ENCODE data around the gene OR6C75. TPM values are rescaled to one million over a fixed set of nuclear protein-coding genes. Genes with fewer than 3 reads are reported as not detected.
"Not testable (repeated sequence)": the region's sequence is repeated elsewhere in the genome, so short reads cannot be mapped to it uniquely, and the experiment has no call there.

OR6C75 gene
- not detected for total RNA-seq
- long read RNA-seq = 0 reads

DNA sequence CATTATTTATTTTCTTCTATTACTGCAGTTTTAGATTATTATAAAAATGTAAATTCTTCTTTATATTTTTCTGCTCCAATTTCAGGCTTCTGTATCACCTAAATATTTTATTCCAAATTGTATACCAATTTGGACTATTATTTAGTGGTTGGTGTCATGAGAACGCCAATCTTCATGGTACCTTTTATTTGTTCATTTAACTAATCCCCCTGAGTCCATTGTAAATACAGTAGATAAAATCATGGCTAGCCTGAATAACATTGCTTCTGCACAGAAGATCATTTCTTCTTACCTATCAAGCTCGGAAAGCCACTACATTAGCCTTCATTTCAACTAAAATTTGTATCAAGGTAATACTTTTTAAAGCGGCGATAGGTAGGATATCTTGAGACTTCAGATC is at the start of gene OR6C75:
OR6C75 (plus strand) TSS at position 301 of the 400 bp plus-strand sequence. CDS start 2,136 bp downstream, outside the sequence.
- DNase-seq = no peak
- no peak within 1 kb of the TSS for H3K27ac ChIP-seq
- TF ChIP-seq, protein P1, sequence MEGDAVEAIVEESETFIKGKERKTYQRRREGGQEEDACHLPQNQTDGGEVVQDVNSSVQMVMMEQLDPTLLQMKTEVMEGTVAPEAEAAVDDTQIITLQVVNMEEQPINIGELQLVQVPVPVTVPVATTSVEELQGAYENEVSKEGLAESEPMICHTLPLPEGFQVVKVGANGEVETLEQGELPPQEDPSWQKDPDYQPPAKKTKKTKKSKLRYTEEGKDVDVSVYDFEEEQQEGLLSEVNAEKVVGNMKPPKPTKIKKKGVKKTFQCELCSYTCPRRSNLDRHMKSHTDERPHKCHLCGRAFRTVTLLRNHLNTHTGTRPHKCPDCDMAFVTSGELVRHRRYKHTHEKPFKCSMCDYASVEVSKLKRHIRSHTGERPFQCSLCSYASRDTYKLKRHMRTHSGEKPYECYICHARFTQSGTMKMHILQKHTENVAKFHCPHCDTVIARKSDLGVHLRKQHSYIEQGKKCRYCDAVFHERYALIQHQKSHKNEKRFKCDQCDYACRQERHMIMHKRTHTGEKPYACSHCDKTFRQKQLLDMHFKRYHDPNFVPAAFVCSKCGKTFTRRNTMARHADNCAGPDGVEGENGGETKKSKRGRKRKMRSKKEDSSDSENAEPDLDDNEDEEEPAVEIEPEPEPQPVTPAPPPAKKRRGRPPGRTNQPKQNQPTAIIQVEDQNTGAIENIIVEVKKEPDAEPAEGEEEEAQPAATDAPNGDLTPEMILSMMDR (IDR thresholded peaks at IDR 0.05) = no peak
- H3K36me3 ChIP-seq = no peaks in the 10 kb centered on the region
- intact Hi-C loops (cut with DNase I) = no loop called here
- H3K9me3 ChIP-seq = no peaks in the 10 kb centered on the region
- no peaks in the 10 kb centered on the region for H3K27me3 ChIP-seq (ENCODE audit: low read depth)
- ATAC-seq = no peak
- H3K4me1 ChIP-seq = no peaks in the 10 kb centered on the region
- H3K4me3 ChIP-seq = no peak within 1 kb of the TSS

DNA sequence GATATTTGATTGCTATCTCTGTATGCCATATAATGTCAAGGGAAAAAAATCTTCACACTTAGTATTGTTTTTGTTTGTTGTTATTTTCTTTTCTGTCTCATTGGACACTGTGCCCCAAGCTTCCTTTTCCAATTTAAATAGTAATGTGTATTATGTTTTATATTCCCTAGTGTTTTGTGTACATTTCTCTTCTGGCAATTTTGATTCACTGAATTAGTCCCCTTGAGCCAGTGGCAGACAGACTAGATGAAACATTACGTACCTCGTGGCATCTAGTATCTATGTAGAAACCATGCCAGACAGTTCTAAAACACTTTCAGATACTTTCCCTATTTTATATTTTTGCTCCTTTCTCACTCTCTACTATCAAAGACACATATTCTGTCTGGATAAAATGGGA is 48.7 kb upstream of the OR6C75 start, which contains the start of gene OR6C1:
OR6C1 (plus strand) TSS at position 301 of the 400 bp plus-strand sequence. CDS start 6,257 bp downstream, outside the sequence.
- intact Hi-C loops (cut with DNase I) = no loop called here
- Histone ChIP-seq H3K4me3 (no peak within 1 kb of the TSS), H3K9me3 (no peaks in the 10 kb centered on the region), H3K27ac (no peak within 1 kb of the TSS), H3K4me1 (no peaks in the 10 kb centered on the region), H3K36me3 (no peaks in the 10 kb centered on the region), H3K27me3 (ENCODE audit: low read depth) (no peaks in the 10 kb centered on the region)
- no peak for ATAC-seq
- no peak for DNase-seq
- TF ChIP-seq, protein P1 (IDR thresholded peaks at IDR 0.05) = no peak

DNA sequence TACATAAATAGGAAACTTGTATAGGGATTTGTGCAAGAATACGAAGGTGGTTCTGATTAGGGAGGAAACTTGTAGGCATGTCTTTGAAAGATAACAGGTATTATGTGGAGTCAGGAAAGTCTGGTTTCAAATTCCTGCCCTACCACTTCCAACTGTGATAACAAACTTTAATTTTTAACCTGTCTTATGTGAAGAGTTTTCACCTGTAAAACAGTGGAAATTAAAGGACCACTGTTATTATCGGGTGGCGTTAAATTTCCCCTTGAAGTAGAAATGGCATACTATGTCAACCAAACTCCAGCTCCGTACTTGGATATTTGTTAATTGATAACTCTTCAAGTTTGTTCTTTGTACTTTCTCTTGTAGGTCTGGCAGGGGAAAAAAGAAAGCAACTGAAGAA is 42.6 kb upstream of the OR6C75 start:
- H3K27me3 ChIP-seq (ENCODE audit: low read depth) = no peaks in the 10 kb centered on the region
- TF ChIP-seq, protein P1 (IDR thresholded peaks at IDR 0.05) = no peak
- H3K4me1 ChIP-seq = no peaks in the 10 kb centered on the region
- ATAC-seq (no peak), DNase-seq (no peak)
- intact Hi-C loops (cut with DNase I) = no loop called here
- no peaks in the 10 kb centered on the region for H3K36me3 ChIP-seq
- H3K9me3 ChIP-seq = no peaks in the 10 kb centered on the region
- H3K27ac ChIP-seq = no peak overlapping the region
- H3K4me3 ChIP-seq = no peak overlapping the region

DNA sequence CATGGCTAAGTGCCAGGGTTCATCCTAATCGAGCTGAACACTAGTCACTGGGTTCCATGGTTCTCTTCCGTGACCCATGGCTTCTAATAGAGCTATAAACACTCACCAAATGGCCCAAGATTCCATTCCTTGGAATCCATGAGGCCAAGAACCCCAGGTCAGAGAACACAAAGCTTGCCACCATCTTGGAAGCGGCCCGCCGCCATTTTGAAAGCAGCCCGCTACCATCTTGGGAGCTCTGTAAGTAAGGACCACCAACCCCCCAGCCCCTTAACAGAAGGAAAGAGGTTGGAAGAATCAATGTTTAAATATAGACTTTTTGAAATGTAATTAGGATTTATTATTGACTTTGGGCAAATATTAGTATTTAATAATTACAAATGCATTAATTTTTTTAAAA is 37.0 kb upstream of the OR6C75 start:
- intact Hi-C loops (cut with DNase I); H3K4me3 ChIP-seq; DNase-seq: not testable (repeated sequence)

DNA sequence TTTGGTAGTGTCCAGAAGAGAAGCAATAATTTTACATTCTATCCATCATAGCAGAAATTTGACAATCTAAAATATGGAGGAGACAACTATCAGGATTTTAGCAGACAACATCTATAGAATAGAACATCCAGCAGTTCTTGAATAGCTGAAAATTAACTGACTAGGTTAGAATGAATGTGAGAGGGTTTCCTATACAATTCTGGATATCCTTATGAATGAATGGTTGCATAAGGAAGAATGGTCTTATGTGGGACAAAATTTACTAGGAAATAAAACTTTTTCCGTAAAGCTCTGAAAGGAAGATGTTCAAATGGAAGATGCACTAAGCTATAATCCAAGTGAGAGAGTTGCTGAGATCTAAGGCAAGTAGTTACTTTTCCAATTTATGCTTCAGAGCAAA is 32.3 kb upstream of the OR6C75 start, which contains the start of gene OR6C3:
OR6C3 (plus strand) TSS at position 301 of the 400 bp plus-strand sequence. CDS start 955 bp downstream, outside the sequence.
- no peaks in the 10 kb centered on the region for H3K9me3 ChIP-seq
- H3K36me3 ChIP-seq = no peaks in the 10 kb centered on the region
- DNase-seq = no peak
- intact Hi-C loops (cut with DNase I) = no loop called here
- no peaks in the 10 kb centered on the region for H3K4me1 ChIP-seq
- no peak within 1 kb of the TSS for H3K4me3 ChIP-seq
- no peaks in the 10 kb centered on the region for H3K27me3 ChIP-seq (ENCODE audit: low read depth)
- no peak for ATAC-seq
- H3K27ac ChIP-seq = no peak within 1 kb of the TSS
- TF ChIP-seq, protein P1 (IDR thresholded peaks at IDR 0.05) = no peak

More for the DNA sequence above, 37.0 kb upstream of the OR6C75 start:
- H3K4me1 ChIP-seq; H3K27ac ChIP-seq; ATAC-seq; H3K36me3 ChIP-seq; H3K9me3 ChIP-seq; H3K27me3 ChIP-seq (ENCODE audit: low read depth): not testable (repeated sequence)

DNA sequence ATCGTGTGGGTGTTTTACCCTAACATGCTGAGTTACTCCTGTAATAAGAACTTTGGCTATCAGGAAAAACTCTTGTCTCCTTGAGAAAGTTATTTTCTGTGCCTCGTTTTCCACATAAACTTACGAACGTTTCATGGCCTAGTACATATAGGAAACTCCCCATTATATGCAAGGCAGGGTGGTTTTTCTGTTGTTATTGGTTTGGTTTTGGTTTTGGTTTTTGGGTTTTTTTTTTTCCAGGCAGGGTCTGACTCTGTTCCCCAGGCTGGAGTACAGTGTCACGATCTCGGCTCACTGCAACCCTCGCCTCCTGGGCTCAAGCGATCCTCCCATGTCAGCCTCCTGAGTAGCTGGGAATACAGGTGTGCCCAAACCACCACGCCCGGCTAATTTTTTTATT is 26.8 kb upstream of the OR6C75 start:
- intact Hi-C loops (cut with DNase I) = no loop called here
- no peak for DNase-seq
- Histone ChIP-seq H3K4me3 (no peak overlapping the region), H3K36me3 (no peaks in the 10 kb centered on the region), H3K9me3 (no peaks in the 10 kb centered on the region), H3K27me3 (ENCODE audit: low read depth) (no peaks in the 10 kb centered on the region), H3K4me1 (no peaks in the 10 kb centered on the region), H3K27ac (no peak overlapping the region)
- no peak for ATAC-seq
- TF ChIP-seq, protein P1 (IDR thresholded peaks at IDR 0.05) = no peak

DNA sequence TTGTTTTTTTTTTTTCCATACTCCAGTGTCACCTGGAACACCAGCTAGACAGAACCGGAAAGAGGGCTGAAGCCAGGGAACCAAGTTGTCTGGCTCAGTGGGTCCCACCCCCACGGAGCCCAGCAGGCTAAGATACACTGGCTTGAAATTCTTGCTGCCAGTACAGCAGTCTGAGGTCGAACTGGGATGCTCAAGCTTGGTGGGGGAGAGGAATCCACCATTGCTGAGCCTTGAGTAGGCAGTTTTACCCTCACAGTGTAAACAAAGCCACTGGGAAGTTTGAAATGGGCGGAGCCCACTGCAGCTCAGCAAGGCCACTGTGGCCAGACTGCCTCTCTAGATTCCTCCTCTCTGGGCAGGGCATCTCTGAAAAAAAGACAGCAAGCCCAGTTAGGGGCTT is 7.4 kb upstream of the OR6C75 start:
- ATAC-seq; H3K27ac ChIP-seq; DNase-seq; intact Hi-C loops (cut with DNase I); H3K9me3 ChIP-seq; H3K4me3 ChIP-seq; H3K27me3 ChIP-seq (ENCODE audit: low read depth); H3K4me1 ChIP-seq; H3K36me3 ChIP-seq: not testable (repeated sequence)
